ENCODE measurements around the gene LSM7.

LSM7 gene

GRCh38 chr19:2275588-2276428 lies 52.6 kb downstream of the LSM7 start:
- peak; percentile 48 for DNase-seq

DNA sequence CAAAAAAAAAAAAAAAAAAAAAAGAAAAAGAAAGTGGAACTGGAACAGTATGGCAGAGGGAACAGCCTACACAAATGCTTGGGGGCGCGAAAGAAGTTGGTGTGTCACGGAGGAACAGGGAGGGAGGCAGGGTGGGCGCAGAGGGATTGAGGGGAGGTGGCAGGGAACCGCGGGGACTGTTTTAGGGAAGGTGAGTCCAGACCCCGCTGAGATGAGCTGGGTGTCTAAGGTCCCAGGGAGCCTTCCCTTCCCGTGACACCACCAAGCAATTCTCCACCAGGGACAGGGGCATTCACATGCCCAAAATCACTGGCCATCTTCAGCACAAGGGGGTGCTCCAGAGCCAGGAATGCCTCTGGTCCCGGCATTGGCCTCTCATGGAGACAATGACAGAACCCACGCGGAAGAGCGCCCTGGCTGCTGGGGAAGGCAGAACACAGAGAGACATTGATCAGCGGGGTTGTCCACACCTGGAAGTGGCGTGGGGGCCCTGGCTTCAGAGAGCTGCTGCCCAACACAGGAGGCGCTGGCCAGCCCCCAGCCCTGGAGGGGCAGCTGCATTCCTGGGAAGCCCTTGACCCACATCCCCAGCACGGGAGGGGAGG lies 53.4 kb downstream of the LSM7 start:
- DNase-seq, result peak; percentile 72

DNA sequence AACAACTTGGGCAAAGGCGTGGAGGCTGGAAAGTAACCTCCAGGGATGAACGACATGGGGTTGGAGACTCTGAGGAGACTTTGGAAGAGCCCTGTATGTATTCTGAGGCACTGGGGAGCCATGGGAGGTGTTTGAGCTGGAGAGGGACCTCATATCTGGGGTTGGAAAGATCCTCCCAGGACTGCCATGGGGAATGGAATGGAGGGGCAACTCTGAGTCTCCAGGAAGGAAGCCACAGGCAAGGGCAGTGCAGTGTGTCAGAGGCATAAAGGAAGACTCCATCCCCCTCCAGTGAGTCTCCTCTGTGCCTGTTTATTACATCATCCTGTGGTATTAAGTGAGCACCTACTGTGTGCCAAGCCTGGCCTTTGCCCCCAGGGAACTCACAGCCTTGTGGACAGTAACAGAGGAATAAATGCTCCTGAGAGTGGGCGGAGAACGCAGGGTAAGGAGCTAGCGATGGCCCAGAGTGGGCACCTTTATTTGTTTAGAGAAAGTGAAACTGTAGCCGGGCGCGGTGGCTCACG lies 54.1 kb downstream of the LSM7 start:
- DNase-seq, result no peak

DNA sequence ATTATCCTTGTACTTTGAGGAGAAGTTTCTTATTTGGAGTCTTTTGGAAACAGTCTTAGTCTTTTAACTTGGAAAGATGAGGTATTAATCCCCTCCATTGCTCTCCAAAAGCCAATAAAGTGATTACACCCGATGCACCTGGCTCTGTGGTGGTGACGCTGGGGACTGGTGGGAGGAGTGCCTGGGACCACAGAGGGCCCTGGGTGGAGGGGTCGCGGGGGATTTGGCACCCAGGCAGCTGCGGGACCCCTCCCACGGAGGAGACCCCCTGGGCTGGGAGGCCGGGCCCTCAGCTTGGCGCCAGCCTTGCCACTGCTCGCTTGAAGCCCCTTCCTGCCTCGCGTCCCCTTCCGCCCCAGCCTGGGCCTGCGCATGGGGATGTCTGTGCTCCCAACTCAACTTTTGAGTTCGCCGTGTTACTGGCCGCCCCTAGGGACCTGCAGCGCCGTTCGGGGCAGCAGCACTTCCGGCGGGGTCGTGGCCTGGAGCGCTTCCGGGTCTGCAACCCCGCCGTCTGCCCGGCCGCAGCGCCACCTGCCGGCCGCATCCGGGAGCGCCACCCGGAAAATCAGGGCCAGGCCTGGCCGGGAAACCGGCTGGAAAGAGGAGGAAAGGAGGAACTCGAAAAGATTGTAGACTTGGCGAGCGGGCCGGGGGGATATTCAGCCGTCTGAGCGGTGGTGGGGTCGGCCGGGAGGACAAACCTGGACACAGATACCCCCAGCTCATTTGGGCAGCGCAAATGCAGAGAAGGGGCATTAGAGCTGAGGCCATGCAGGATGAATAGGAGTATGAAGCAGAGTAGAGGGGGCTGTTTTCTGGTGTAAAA lies 54.8 kb downstream of the LSM7 start:
- peak; percentile 87 for DNase-seq

Measured in right hindlimb (tissue), 1 donor.